ENCODE results near the gene GCM1.

Gene GCM1, protein sequence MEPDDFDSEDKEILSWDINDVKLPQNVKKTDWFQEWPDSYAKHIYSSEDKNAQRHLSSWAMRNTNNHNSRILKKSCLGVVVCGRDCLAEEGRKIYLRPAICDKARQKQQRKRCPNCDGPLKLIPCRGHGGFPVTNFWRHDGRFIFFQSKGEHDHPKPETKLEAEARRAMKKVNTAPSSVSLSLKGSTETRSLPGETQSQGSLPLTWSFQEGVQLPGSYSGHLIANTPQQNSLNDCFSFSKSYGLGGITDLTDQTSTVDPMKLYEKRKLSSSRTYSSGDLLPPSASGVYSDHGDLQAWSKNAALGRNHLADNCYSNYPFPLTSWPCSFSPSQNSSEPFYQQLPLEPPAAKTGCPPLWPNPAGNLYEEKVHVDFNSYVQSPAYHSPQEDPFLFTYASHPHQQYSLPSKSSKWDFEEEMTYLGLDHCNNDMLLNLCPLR

DNA sequence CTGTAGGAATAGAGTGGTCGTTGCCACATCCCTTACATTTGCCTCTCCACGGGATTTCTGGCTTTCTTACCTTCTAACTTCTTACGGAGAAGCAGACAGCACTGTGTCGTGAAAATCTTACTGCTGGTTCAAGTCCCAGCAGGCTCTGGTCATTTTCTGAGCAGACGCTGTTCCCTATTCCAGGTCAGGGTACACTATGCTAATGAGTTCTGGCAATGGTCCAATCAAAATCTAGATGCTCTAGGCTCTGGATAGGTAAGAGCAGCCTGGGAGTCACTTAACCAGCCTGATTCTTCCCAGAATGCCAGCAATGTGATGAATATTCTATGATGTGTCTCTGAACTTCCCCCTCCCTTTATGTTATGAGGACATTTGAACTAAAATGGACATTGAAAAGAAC is at the start of gene GCM1:
TSS of gene GCM1 (minus strand) at position 158 of the 400 bp plus-strand sequence. CDS start 3,209 bp downstream, outside the sequence.
- H3K4me1 Mint-ChIP-seq (ENCODE audit: low read depth), result no peaks in the 10 kb centered on the region
- no peaks in the 10 kb centered on the region for H3K9me3 Mint-ChIP-seq
- H3K27me3 Mint-ChIP-seq (ENCODE audit: low read depth), result peaks cover 6% of the 10 kb centered on the region
- no peak within 1 kb of the TSS for H3K27ac Mint-ChIP-seq
- H3K4me3 Mint-ChIP-seq, result no peak within 1 kb of the TSS
- no peaks in the 10 kb centered on the region for H3K36me3 Mint-ChIP-seq (ENCODE audit: low read depth)

DNA sequence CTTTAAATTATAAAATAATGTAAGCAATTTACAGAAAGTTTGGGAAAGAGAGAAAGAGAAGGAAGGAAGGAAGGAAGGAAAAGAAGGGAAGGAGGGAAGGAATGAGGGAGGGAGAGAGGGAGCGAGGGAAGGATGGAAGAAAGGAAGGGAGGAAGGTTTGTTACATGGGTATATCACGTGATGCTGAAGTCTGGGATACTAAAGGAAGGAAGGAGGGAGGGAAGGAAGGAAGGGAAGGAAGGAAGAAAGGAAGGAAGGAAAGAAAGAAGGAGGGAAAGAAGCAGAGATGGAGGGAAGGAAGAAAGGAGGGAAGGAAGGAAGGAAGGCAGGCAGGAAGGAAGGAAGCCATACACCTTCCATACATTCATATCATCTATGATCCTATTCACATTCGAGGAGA is 48.9 kb upstream of the GCM1 start:
- Mint-ChIP-seq H3K27ac (no peak overlapping the region), H3K27me3 (ENCODE audit: low read depth) (peaks cover 3% of the 10 kb centered on the region), H3K9me3 (no peaks in the 10 kb centered on the region), H3K4me3 (no peak overlapping the region), H3K36me3 (ENCODE audit: low read depth) (no peaks in the 10 kb centered on the region), H3K4me1 (ENCODE audit: low read depth) (peaks cover 3% of the 10 kb centered on the region)

DNA sequence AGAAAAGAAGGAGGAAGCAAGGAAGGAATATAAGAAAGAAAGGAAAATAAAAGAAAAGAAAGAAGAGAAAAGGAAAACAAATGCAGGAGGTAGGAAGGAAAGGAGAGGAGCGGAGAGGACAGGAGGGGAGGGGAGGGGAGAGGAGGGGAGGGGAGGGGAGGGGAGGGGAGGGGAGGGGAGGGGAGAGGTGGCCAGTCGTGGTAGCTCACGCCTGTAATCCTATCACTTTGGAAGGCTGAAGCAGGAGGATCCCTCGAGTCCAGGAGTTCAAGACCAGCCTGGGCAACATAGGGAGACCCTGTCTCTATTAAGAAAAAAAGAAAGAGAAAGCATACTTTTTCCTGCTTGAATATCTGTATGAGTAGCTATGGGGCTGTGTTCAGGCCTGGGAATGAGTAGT is 46.4 kb upstream of the GCM1 start:
- Mint-ChIP-seq H3K4me1 (ENCODE audit: low read depth) (no peaks in the 10 kb centered on the region), H3K4me3 (no peak overlapping the region), H3K36me3 (ENCODE audit: low read depth) (no peaks in the 10 kb centered on the region), H3K27ac (no peak overlapping the region), H3K9me3 (no peaks in the 10 kb centered on the region), H3K27me3 (ENCODE audit: low read depth) (peaks cover 3% of the 10 kb centered on the region)

DNA sequence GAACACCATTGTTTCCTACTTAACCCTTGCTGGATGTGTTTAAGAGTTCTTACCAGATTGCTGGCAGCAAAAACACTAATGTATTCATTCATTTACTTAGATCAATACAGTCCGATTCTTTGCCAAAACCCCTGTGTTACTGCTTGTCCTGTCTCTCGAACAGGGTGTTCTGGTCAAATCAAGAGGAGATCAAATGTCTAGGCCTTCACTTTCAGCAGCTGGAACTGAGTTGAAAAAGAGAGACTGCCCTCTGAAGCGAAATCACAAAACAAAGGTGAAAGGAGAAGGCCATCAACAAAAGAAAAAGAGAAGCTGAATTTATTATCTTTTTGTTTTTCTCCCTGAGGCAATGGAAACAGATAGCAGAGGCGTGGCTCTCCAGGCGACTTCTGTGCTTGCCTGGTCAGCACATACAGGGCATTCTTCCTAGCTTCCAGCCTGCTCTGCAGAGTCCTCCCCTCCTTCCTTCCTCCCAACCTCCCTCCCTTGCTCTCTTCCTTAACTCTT is 44.1 kb upstream of the GCM1 start:
- no peak overlapping the region for H3K4me3 Mint-ChIP-seq
- no peaks in the 10 kb centered on the region for H3K27me3 Mint-ChIP-seq (ENCODE audit: low read depth)
- H3K4me1 Mint-ChIP-seq (ENCODE audit: low read depth), result peaks cover 7% of the 10 kb centered on the region
- no peaks in the 10 kb centered on the region for H3K9me3 Mint-ChIP-seq
- H3K36me3 Mint-ChIP-seq (ENCODE audit: low read depth), result no peaks in the 10 kb centered on the region
- no peak overlapping the region for H3K27ac Mint-ChIP-seq

DNA sequence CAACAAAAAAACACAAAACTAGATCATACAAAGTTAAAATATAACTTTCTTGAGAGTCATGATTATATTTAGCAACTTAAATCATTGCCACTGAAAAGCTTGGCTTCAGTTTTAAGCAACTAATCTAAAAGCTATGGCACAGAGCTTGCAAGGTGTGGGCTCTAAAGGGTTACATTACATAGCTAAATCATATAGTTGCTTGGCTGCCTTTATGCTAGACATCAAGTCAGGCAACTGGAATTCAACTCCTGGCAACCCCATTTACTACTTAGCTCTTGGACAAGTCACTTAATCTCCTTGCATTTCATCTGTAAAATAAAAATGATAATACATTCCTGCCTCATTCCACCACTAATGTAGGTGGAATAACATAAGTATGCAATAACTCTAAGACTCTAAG is 40.9 kb upstream of the GCM1 start:
- Mint-ChIP-seq H3K9me3 (no peaks in the 10 kb centered on the region), H3K4me3 (no peak overlapping the region), H3K4me1 (ENCODE audit: low read depth) (peaks cover 7% of the 10 kb centered on the region)

DNA sequence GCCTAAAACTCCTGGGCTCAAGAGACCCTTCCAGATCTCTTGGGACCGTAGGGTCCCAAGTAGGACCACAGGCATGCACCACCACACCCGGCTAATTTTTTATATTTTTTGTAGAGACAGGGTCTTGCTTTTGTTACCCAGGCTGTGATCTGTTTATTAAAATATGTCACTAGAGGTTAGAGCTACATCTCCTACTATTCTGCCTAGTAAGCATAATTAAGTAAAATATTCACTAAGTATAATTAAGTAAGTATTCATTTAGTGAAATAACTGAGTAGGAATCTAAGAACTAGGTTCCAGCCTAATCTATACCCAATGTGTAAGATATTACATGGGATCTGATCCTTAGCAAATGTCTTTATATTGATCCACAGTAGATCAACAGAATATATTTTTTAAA is 40.2 kb upstream of the GCM1 start:
- peaks cover 7% of the 10 kb centered on the region for H3K4me1 Mint-ChIP-seq (ENCODE audit: low read depth)
- no peaks in the 10 kb centered on the region for H3K36me3 Mint-ChIP-seq (ENCODE audit: low read depth)
- peak overlapping the region; percentile 58 for H3K27ac Mint-ChIP-seq
- H3K9me3 Mint-ChIP-seq, result no peaks in the 10 kb centered on the region
- no peaks in the 10 kb centered on the region for H3K27me3 Mint-ChIP-seq (ENCODE audit: low read depth)
- H3K4me3 Mint-ChIP-seq, result no peak overlapping the region

More for the DNA sequence above, 40.9 kb upstream of the GCM1 start:
- Mint-ChIP-seq H3K27me3 (ENCODE audit: low read depth) (no peaks in the 10 kb centered on the region), H3K36me3 (ENCODE audit: low read depth) (no peaks in the 10 kb centered on the region), H3K27ac (no peak overlapping the region)

DNA sequence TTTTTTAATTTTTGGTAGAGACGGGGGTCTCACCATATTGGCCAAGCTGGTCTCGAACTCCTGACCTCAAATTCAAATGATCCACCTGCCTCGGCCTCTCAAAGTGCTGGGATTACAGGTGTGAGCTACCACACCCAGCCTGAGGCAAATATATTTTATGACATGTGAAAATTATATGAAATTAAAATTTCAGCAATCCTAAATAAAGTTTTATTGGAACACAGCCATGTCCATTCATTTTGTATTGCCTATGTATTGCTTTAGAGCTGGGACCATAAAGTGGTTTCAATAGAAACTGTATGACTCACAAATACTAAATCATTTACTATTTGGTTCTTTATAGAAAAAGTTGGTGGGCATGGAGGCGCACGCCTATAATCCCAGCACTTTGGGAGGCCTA is 32.0 kb upstream of the GCM1 start:
- Mint-ChIP-seq H3K4me3 (no peak overlapping the region), H3K27ac (no peak overlapping the region), H3K36me3 (ENCODE audit: low read depth) (no peaks in the 10 kb centered on the region), H3K9me3 (no peaks in the 10 kb centered on the region), H3K4me1 (ENCODE audit: low read depth) (peaks cover 5% of the 10 kb centered on the region), H3K27me3 (ENCODE audit: low read depth) (no peaks in the 10 kb centered on the region)

DNA sequence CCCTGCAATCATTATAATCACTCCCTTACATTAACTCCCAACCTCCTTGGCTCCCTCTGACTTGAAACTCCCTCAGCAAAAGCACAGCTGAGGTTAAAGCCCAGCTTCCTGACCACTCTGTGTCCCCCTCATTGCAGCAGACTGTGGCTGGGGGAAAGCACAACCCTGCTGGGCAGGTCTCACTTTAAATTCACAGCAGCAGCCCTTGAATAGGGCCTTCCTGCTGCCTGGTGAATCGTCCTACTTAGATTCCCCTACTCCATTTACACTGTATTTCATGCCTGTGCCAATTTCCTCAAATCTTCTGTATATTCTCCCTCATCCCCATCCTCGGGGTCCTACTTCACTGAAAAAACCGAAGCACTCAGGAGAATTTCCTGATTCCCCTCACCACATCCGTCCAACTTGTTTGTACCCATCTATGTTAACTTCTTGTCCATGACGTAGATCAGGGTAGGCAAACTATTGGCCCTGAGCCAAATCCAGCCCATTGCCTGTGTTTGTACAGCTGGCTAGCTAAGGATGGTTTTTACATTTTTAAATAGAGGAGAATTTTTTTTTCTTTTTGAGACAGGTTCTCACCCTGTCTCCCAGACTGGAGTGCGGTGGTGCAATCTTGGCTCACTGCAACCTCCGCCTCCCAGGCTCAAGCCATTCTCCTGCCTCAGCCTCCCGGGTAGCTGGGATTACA is 31.5 kb upstream of the GCM1 start:
- no peaks in the 10 kb centered on the region for H3K27me3 Mint-ChIP-seq (ENCODE audit: low read depth)
- H3K36me3 Mint-ChIP-seq (ENCODE audit: low read depth), result no peaks in the 10 kb centered on the region
- no peak overlapping the region for H3K4me3 Mint-ChIP-seq
- H3K4me1 Mint-ChIP-seq (ENCODE audit: low read depth), result peaks cover 5% of the 10 kb centered on the region
- H3K27ac Mint-ChIP-seq, result peak overlapping the region; percentile 73
- no peaks in the 10 kb centered on the region for H3K9me3 Mint-ChIP-seq

DNA sequence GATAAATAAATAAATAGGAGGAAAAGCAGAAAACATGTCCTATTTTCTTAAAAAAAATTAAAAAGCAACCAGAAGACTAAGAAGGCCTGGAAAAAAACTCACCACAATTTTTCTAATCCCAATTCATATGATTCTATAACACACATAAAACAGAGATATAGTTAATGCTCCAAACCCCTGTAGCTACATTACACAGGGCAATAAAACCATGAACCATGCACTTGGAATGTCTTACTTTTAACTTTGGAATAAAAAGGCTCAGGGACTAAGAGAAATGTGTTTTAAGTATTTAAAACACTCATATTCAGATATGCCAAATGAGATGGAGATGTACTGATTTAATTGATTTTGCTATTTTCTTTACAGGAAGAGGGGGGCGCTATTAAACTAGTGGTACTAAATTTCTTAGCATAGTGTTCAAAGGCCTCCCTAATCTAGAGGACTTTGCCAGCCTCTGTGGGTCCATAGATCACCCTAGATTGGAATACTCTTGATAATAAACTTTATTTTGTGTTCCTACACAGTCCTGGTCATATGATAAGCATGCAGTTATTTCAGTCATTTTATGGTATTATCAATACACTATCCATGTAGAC is 30.3 kb upstream of the GCM1 start:
- Mint-ChIP-seq H3K9me3 (no peaks in the 10 kb centered on the region), H3K27ac (no peak overlapping the region), H3K27me3 (ENCODE audit: low read depth) (no peaks in the 10 kb centered on the region)

DNA sequence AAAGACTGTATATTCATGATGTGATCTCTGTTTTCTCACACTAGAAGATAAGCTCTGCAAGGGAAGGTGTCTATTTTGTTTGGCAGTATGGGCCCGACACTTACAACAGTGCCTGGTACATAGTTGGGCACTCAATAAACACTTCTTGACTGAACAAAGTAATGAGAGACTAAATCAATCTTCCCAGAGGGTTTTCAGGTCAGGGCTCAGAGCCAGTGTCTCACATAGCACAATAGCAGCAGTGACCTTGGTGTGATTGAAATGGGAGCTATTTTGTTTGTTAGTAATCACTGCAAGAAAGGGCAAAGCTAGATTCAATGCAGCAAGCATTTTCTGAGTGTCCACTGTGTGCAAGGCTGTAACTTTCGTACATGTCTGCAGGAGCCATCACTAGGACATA is 26.4 kb upstream of the GCM1 start:
- H3K27me3 Mint-ChIP-seq (ENCODE audit: low read depth), result no peaks in the 10 kb centered on the region
- no peak overlapping the region for H3K4me3 Mint-ChIP-seq
- H3K36me3 Mint-ChIP-seq (ENCODE audit: low read depth), result no peaks in the 10 kb centered on the region
- H3K4me1 Mint-ChIP-seq (ENCODE audit: low read depth), result peaks cover 2% of the 10 kb centered on the region
- no peaks in the 10 kb centered on the region for H3K9me3 Mint-ChIP-seq
- H3K27ac Mint-ChIP-seq, result no peak overlapping the region

More for the DNA sequence above, 30.3 kb upstream of the GCM1 start:
- Mint-ChIP-seq H3K4me1 (ENCODE audit: low read depth) (peaks cover 5% of the 10 kb centered on the region), H3K36me3 (ENCODE audit: low read depth) (no peaks in the 10 kb centered on the region), H3K4me3 (no peak overlapping the region)

DNA sequence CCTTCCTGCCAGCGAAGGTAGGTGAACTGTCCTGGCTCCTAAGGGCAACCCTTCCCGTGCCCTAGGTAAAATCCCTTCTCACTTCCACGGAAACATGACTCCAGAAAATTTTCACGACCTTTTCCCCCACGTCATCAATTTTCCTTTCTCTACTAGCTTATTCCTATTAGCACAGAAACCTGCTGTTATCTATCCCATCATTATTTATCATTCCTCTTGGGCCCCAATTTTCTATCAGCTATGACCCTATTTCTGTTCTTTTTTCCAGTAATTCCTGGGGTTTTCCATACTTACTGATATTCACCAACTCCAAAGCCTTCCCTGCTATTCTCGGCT is 23.8 kb upstream of the GCM1 start:
- H3K27ac Mint-ChIP-seq, result no peak overlapping the region
- no peaks in the 10 kb centered on the region for H3K36me3 Mint-ChIP-seq (ENCODE audit: low read depth)
- H3K9me3 Mint-ChIP-seq, result no peaks in the 10 kb centered on the region
- H3K4me1 Mint-ChIP-seq (ENCODE audit: low read depth), result no peaks in the 10 kb centered on the region
- no peaks in the 10 kb centered on the region for H3K27me3 Mint-ChIP-seq (ENCODE audit: low read depth)
- no peak overlapping the region for H3K4me3 Mint-ChIP-seq

DNA sequence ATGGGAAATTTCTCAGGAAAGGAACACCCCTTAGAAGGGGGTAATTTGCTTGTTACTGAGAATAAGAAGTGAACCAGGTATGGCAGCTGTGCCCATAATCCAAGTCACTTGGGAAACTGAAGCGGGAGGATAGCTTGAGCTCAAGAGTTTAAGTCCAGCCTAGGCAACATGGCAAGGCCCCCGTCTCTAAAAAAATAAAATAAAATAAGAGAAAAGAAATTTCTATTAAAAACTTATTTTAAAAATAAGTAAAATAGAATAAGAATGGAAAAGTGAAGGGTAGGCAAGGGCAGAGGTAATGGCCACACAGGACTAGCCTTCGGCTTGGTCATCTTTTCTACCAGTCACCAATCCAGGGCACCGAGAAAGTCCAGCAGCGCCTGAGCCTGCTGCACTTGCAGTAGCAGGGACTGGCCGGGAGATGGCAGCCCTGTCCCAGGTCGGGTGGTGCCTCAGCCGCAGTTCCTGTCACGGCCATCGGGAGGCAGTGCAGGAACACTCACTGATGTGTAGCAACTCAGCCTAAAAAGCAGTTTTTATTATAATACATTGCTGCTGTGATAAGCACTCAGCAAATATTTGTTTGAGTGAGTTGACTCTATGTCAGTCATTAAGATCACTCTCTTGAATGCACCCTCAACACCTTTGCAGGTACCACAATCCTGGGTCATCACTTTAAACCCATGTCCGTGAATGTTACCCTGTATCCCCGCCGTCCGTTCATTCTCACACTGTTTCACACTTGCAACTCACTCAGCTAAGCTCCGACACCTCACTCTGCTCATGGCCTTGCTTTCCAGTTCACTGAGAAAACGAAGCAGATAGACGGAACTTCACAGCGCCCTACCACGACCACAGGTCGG is 23.2 kb upstream of the GCM1 start:
- Mint-ChIP-seq H3K4me1 (ENCODE audit: low read depth) (no peaks in the 10 kb centered on the region), H3K27me3 (ENCODE audit: low read depth) (no peaks in the 10 kb centered on the region), H3K27ac (no peak overlapping the region), H3K4me3 (no peak overlapping the region), H3K9me3 (no peaks in the 10 kb centered on the region), H3K36me3 (ENCODE audit: low read depth) (no peaks in the 10 kb centered on the region)

DNA sequence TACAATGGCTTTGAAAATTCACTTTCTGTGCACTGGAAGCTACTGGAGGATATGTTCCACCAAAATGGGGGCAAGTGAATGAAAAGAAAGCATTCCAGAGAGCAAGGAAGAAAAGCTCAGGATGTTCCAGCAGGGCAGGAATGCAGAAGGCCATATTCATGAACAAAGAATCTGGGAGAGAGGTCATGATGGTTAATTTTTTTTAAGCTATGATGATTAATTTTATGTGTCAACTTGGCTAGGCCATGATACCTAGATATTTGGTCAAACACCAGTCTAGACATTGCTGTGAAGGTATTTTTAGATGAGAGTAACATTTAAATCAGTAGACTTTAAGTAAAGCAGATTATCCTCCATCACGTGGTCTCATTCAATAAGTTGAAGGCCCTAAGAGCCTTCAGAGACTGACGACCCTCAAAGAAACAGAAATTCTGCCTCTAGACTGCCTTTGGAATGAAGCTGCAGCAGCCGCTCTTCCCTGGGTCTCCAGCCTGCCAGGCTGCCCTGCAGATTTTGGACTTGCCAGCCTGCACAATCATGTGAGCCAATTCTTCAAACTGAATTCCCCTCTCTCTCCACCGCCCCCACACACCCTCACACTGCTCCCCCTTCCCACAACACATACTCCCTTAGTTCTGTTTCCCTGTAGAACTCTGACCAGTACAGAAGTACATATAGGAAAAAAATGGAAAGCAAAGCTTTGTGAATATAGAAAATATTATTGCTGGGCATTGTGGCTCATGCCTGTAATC is 20.1 kb upstream of the GCM1 start:
- Mint-ChIP-seq H3K27ac (no peak overlapping the region), H3K36me3 (ENCODE audit: low read depth) (no peaks in the 10 kb centered on the region), H3K4me1 (ENCODE audit: low read depth) (no peaks in the 10 kb centered on the region), H3K4me3 (no peak overlapping the region), H3K27me3 (ENCODE audit: low read depth) (no peaks in the 10 kb centered on the region), H3K9me3 (no peaks in the 10 kb centered on the region)

DNA sequence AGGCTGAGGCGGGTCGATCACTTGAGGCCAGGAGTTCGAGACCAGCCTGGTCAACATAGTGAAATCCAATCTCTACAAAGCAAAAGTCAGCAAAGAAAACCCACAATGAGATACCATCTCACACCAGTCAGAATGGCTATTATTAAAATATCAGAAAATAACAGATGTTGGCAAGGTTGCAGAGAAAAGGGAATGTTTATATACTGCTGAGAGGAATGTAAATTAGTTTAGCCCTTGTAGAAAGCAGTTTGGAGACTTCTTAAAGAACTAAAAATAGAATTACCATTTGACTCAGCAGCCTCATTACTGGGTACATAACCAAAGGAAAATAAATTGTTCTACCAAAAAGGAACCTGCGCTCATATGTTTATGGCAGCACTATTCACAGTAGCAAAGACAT is 16.7 kb upstream of the GCM1 start:
- Mint-ChIP-seq H3K36me3 (ENCODE audit: low read depth) (no peaks in the 10 kb centered on the region), H3K27me3 (ENCODE audit: low read depth) (no peaks in the 10 kb centered on the region), H3K4me1 (ENCODE audit: low read depth) (peaks cover 7% of the 10 kb centered on the region), H3K9me3 (no peaks in the 10 kb centered on the region), H3K27ac (no peak overlapping the region), H3K4me3 (no peak overlapping the region)

Measured in T-helper 1 cell treated with Interleukin-12 subunit alpha and Interleukin-12 subunit beta and Interleukin-4 antibody, amounts not matched to agents 30 μg/mL and 1 μg/mL, for 36 hours (primary cell).